Measurements from ENCODE around the gene STK40.
A peak's percentile ranks its signal among the peaks of the same experiment; 100 is the strongest.

Gene STK40

DNA sequence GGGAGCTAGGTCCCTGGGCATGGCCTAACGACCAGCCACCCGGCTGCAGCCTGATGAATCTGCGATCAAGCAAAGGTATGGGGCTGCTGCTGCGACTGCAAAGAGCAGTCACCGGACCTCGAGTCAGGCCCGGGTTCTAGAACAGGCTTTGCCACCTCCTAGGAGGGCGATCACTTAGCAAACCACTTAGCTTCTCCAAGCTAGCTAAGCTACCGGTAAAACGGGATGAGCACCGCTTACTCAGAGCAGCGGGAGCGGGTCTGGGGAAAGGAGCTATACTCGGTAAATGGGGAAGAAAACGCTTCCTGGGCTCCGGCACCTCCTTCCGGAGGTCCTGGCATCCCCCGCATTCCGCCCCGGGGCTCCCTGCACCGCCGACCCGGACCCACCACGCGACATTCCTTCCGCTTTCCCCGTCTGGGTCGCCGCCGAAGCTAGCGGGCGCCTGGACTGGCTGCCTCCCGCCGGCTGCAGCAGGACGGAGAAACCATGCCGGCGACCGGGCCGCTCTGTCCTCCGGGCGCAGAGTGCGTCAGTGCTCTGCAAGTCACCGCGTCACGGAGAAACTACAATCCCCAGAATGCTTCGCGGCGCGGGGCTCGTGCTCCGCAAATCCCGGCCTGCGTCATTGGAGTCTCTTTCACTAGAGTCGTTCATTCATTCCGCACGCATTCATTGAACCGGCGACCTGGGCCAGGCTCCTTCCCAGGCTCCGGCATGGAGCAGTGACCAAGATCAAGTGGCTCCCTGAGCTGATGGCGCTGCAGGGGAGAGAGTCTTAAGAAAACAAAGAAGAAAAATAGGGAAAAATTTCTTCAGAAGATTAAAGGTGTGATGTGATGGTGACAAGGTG, 11.9 kb upstream of the STK40 start, which contains the start of gene LSM10:
Gene LSM10 (minus strand): TSS at position 531 of the 853 bp plus-strand sequence. CDS start 3,779 bp downstream, outside the sequence.
- DNase-seq, result peak; percentile 92

DNA sequence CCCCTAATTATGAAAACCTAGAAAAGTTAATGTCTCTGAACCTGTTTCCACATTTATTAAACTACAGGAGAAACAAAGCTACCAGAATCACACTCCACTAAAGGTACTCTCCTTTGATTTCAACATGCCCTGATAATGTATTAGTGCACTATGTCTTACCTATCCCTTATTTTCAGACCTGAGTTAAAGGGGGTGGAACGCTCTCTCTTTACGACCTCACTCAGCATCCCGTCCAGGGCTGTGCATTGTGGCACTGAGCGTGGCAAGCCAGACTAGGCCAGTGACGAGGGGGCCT, 11.3 kb upstream of the STK40 start:
- peak; percentile 31 for DNase-seq

DNA sequence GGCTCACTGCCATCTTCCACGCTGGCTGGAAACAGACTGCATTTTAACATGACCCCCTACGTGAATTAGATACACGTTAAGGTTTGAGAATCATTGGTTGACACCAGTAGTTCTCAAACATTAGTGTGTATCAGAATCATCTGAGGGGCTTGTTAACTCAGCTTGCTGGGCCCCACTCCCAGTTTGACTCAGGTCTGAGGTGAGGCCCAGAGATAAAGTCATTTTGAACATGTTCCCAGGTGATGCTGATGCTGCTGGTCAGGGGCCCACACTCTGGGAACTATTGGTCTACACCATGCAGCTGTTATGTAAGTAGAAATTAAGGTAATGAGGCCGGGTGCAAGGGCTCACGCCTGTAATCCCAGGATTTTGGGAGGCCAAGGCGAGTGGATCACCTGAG, 10.6 kb upstream of the STK40 start:
- DNase-seq, result no peak

DNA sequence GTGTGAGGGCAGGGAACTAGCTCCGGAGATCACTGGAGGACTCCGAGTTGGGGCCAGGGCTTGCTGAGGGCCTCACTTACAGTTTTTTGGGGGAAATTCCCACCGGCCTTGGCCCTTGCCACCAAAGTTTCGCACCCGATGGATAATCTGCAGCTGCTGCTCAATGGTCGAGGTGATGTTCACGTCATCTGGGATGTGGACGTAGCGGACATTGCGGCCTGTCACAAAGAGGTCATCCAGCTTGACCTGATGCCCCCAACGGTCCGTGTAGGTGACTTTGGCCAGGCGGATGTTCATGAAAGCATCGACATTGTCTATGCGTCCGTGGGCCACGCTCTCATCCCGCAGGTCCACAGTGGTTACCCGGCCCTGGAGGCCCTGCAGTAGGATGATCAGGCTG, 8.0 kb upstream of the STK40 start:
- DNase-seq, result no peak

DNA sequence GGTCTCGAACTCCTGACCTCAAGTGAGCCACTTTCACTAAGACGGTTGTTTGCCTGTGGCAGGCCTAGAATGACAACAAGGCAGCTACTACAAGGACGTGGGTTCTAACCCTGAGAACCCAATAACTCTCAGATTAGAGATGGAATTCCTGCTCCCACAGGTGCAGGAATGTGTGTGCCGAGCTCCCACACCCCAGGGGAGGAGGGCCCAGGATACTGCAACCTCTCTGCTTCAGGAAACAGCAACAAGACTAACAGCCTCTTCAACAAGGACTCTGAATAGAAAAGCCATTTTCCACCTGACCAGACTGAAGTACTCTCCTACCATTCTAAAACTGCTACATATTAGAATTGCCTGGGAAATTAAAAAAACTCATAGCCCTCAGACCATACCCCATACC, 7.1 kb upstream of the STK40 start:
- DNase-seq, result no peak

DNA sequence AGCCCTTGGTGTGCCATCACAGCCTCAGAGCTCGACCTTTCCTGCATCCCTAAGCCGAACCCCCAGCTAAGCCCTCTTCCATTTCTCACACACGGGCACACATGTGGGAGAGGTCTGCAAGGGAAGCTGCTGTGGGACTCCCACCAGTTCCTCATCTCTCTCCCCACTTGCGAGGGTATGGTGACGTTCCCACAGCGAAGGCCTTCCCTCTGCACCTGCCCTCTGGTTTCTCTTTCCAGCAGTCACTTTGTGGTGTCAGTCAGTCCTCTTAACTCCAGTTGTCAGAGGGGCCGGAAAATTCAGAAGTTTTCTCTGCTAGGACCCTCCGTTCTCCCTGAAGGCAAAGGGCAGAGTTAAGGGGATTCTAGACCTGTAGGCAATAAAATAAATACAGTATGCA, 5.5 kb upstream of the STK40 start:
- no peak for DNase-seq

DNA sequence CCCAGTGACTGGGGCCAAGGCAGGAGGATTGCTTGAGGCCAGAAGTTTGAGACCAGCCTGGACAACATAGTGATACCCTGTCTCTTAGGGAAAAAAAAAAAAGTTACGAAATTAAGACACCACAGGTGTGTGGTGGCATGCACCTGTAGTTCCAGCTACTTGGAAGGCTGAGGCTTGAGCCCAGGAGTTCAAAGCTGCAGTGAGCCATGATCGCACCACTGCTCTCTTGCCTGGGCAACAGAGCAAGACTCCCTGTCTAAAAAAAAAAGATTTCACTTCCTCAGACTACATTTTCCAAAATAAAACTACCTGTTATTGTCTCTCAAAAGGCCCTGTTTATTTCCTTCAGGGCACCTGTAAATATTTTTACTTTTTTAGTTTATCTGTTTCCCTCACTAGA, 4.7 kb upstream of the STK40 start:
- no peak for DNase-seq

DNA sequence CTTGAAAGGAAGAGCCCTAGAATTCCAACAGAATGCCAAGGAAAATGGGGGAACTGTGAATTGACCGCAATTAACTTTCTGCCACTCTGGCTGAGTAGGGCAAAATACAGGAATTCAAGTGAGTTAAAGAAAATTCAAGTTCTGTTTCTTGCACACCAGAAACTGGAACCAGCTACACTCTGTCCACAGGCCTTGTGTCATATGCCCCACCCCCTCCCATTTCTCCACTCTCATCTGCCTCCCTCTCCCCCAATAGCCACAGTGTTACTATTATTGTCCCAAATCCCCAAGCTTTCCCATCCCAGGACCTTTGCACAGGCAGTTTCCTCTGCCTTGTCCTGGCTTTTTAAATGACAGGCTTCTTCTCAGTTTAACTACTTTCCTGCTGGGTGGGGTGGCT, 4.3 kb upstream of the STK40 start:
- no peak for DNase-seq

DNA sequence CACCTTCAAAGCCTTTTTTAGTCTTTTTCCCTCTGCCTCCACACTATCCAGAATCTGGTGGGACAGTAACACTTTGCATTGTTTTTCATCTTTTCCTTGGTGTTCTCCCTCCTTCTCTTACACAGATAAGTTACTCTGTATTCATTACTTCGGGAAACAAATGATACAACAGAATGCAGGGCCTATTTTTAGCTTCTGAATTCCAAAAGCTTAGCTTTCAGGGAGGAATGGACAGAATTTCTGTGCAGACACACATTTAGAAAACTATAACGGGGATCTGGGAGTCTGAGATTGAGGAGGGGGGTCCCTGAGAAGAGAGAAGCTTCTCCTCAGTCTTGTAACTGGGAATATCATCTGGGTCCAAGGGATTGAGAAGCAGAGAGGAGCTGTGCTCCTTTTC, 3.5 kb upstream of the STK40 start:
- DNase-seq, result no peak

DNA sequence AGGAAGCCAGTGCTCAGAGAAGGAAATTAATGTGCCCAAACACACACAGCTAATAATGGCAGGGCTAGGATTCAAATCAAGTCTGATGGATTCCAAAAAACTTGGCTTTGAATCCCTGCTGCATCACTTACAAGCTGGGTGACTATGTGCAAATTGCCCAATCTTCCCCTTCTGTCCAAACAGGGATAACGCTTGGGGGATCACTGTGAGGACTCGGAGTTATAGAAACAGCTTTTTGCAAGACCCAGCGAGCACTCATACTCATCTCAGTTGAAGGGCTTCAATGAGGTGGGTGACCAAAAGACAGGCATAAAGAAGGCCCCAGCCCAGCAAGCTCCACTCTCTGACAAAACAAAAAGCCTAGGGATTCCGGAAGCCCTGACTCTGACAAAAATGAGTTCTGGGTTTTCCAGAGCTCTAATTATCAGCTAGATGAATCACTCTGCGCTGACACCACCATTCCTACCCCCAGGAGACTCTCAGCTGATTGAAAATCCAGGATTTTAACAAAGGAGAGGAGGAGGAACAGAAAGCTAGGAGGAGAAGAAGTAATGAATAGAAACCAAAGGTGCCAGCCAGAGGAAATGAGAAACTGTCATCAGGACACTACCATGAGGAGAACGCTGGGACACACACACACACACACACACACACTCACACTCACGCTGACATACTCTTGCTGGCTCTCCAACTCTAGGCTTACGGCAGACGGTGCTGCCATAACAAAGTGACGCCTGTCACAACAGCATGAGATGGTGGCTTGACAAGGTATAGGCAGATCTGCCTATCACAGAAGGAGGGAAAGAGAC, 1.6 kb upstream of the STK40 start:
- no peak for DNase-seq

DNA sequence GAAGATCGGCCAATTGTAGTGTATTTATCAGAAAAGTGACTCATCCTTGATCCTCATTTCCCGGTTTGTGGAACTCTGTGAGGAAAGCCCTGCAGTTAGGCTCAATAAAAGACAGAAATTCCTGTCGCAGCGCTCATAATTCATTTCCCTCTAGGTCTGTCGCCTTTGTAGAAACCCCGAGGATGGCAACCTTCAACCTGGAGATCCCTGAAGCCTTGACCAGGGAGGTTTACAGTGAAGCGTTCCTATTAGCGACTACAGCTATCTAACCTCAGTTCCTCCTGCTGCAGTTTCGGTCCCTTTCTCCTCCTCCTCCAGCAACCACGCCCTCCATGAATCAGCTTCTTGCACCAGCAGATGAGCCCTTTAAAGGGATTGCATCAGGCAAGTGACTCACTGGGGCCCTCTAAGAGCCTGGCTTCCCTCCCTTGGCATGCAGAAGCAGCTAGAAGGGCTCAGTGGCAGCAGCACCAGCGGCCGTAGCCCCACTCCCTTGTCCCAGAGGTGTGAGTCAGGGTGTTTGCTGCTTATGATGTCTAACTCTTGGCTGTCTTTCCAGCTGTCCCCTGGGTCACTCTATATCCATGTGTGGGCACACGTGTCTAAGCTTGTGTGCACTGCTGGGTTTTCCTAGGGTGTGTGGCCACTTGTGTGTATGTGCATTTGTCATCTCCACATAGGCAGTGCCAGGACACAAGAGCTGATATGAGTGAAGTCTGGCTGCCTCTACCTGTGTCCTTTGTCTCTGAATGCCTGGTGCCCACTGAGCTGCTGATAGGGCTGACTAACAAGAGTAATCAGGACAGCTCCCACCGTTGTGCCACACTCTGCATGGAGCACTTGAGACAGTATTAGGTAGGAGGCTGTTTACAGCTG, 779 bp upstream of the STK40 start:
- peak; percentile 87 for DNase-seq

DNA sequence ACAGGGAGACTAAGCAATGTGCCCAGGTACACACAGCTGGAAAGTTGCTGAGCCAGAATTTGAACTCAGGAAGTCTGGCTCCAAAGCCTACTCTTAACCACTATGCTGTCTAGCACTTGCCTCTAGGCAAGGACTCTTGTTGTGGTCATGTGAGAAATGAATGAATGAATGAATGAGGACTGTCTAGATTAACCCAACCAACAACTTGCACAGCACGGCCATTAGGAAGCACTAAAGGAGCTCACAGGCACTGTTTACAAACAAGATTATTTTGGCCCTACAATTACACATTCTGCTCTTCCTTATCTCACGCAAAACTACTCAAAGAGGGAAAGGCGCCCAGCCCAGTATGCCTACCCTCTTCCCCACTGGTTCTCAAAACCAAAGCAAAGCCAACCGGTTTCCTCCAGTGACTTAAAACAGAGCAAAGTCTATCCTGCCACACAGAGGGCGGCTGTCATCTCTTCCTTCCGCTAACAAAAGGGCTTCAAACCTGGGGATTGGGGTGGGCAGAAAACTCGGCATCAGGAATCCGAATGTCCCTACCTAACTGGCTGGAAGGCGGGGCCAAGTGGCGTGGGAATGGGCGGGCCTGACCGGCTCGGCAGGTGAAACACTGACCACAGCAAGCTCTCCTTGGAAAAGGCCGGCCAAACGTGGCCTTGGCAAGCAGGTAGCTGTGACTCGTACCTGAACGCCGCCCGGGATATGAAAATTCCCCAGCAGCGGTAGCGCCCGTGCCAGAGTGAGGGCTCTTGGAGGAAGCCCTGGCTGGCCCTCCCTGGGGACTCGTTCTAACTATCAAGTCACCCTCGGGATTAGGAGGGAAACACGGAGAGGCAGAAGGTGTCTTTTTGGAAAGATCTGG, 948 bp downstream of the STK40 start:
- DNase-seq, result peak; percentile 56

DNA sequence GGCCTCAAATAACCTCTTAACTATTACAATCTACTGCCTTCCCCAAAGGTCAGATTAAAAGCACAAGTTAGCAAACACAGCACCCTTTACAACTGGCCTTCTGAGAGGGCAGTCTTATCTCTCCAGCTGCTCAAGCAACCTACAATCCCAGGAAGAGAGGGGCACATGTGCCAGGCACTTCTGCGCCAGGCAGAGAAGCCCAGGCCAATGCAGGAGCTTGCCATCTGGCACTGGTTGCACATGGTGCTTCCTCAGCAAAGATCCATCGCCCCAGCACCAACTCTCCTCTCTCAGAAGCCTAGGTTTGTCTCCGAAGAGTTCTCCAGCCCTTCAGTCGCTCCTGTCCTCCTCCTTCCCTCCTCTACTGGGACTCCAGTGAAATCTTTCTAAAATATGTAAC, 2.5 kb downstream of the STK40 start:
- no peak for DNase-seq

DNA sequence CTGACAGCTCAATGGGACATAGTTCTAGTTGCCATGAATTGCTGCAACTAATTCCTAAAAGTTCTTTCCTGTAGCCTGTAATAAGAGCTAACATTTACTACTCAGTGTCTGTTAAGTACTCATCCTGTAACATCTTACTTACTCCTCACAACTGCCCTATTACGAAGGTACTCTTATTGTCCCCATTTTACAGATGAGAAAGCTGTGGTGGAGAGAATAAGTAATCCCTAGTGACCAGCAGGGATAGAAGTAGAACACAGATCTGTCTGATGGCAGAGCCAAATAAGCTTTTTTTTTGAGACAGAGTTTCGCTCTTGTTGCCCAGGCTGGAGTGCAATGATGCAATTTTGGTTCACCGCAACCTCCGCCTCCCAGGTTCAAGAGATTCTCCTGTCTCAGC, 3.1 kb downstream of the STK40 start:
- no peak for DNase-seq

DNA sequence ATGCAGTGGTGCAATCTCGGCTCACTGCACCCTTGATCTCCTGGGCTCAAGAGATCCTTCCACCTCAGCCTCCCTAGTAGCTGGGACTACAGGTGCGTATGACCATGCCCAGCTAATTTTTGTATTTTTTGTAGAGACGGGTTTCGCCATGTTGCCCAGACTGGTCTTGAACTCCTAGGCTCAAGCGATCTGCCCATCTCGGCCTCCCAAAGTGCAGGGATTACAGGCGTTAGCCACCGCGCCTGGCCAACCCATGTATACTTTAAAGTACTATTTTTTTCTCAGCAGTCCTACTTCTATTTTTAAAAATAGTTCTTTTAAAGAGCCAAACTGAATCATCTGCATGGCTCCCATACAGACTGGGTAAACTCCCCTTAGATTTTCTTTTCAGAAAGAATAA, 3.5 kb downstream of the STK40 start:
- no peak for DNase-seq

DNA sequence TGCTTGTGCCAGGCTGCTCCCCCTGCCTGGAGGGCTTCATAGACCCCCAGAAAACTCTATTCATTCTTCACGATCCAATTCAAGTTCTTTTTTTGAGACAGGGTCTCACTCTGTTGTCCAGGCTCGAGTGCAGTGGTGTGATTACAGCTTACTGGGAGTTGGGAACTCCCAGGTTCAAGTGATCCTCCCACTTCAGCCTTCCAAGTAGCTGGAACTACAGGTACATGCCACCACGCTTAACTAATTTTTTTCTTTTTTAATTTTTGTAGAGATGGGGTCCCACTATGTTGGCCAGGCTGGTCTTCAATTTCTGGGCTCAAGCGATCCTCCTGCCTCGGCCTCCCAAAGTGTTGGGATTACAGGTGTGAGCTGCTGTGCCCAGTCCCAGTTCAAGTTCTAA, 4.3 kb downstream of the STK40 start:
- no peak for DNase-seq

DNA sequence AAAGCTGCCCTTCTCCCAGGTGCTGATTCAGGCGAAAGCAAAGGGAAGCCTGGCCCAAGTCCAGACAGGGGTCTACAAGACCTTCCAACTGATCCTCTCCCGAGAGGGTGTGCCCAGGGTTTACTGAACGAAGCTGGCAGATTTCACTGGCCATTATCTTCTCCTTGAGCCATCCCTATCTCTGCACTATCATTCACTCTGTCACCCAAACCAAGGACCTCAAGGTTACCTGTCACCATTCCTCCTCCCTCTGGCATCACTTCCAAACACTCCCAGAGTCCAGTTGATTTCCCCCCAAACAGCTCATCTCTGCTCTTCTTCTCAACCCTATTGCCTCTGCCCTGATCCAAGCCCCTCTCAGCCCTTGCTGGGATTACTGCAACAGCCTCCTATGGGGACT, 4.9 kb downstream of the STK40 start:
- no peak for DNase-seq

DNA sequence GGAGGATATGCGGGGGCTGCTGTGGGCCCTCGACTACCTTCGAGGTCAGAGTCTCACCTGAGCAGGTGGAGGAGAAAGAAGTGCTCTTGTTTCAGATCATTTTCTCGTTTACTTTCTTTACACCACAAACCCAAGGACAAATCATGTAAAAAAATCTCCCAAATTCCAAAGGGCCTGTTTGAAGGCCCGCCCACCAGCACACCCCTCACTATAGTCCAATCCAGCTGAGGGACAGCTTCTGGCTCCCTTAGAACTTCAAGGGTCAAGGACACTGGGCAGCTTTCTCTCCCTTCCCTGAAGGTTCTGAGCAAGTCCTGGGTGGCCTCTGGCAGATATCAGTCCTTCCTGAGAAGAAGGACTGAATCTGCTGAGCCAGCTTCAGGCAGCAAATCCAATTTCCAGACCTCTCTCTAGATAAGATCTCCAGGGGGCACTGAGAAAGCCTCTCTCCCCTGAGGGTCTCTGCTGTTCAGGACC, 5.5 kb downstream of the STK40 start:
- no peak for DNase-seq

DNA sequence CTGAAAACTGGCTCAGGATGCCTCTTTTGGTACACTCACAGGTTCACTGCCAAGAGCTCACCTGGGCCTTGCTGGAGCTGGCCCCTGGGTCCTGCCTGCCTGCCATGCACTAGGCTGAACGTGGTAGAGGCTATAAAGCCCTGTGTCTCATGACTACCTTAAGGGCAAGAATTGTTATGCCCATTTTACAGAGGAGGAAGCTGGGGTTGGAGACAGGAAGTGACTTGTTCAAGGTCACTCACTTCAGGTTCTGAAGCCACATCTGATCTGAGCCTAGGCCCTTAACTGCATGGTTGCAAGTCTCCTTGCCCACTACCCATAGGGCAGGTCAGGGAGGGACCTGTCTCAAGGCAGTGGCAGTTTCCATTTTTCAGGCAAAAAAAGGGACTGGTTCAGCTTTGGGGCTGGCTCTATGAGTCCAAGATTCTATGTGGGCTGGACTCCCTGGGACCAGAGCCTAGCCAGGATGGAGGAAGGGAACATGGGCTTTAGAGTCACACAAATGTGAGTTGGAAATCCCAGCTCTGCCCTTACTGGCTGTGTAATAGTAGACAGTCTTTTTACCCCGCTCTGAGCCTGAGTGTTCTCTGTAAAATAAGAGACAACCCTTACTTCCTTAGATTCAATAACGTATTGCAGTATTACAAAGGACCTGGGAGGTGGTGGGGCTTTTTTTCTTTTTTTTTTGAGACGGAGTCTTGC, 7.8 kb downstream of the STK40 start:
- no peak for DNase-seq

DNA sequence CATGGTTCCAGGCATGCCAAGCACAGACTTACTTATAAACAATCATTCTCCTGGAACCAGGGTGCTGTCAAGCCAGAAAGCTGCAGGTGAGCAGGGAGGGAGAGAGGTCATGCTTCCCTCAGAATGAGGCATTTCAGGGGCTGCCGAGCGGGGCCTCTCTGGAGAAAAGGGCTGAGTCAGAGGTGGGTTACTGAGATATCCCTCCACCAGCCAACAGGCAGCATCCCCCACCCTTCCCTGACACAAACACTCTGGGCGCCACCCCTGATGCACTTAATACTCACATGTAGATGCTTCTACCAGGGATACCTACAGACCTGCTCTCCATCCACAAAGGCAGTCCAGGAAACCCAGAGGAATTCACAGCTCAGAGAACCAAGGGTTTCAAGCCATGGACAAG, 13.1 kb downstream of the STK40 start:
- no peak for DNase-seq

DNA sequence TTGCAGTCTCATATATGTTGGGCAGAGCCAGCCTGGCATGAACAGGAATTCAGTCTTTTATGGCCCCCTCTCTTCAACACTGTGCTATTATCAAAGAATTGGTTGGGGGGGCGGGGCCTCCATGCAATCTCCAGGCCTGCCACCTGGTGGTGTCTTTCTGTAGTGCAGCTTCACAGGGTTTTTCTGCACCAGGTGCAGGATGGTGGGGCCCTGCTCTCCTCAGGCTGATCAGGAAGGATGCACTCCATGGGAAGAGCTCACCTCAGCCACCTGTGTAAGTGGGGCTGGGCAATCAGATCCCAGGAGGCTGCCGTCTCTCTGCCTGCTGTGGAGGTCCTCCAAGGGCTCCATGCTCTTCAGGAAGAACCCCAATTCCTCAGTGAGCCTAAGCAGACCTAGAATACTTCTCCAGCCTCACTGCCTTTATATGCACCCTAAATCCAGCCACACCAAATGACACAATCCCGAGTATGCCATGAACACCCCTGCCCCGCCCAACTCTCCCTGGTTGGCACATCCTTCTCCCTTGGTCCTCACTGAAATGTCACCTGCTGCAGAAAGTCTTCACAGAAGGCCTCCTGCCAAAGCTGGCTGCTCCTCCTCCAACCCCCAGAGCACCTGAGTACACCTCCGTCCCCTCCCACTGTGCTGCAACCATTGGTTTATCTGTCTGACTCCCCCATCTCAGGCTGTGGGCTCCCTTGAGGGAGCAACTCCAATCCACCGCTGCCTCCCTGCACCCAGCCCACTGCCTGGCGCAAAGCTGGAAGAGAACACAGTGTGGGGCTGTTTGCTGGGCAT, 16.5 kb downstream of the STK40 start:
- DNase-seq, result peak; percentile 86
